GM12892 (cell line): ENCODE data around the gene LAGE3.

Source experiments
- POLR2A ChIP-seq: IDR thresholded peaks from 2 replicates; pipeline ENCODE4 v1.6.1; 2011; ENCODE audit warnings: low read depth, low read length, control low read depth
- POLR2AphosphoS5 ChIP-seq: IDR thresholded peaks from 2 replicates; pipeline ENCODE4 v1.6.1; 2011; ENCODE audit warnings: low read depth, low read length, control low read depth
- TAF1 ChIP-seq: IDR thresholded peaks from 2 replicates; pipeline ENCODE4 v1.6.1; 2011; ENCODE audit warnings: low read depth, mild to moderate bottlenecking, control low read depth, low read length, borderline replicate concordance

DNA sequence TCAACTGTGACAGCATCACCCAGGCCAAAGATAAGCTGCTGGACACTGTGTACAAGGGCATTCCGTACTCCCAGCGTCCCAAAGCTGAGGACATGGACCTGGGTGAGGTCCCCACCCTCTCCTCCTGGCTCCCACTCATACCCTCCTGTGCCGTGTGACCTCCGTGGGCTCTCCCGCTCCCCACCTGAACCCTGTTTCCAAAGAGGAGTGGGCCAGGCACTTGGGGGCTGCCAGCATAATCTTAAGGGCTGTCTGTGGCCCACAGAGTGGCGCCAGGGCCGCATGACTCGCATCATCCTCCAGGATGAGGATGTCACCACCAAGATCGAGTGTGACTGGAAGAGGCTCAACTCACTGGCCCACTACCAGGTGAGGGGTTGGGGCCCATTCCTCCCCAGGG lies 10.0 kb downstream of the LAGE3 start:
- no peak for TF ChIP-seq POLR2A
- TF ChIP-seq POLR2AphosphoS5: no peak
- no peak for TF ChIP-seq TAF1
